ENCODE measurements around the gene NOD1. TPM values are rescaled to one million over a fixed set of nuclear protein-coding genes. Genes with fewer than 3 reads are reported as not detected.

Gene NOD1
- total RNA-seq = 6.8 and 12.2 TPM in 2 replicates

GRCh38 chr7:30478349-30479201, at the start of gene NOD1:
NOD1 (minus strand) TSS chr7:30478784; CDS start chr7:30456921, 21,863 bp downstream.

GRCh38 chr7:30504301-30505173, 26.0 kb upstream of the NOD1 start, which contains the start of gene GGCT:
GGCT (minus strand) TSS chr7:30504829; CDS start chr7:30504709, 120 bp downstream.

Other genes with a start within 250 kb of the NOD1 start
- 21.4 and 28.7 TPM in 2 replicates for gene ZNRF2, start 194.2 kb downstream of the NOD1 start, total RNA-seq
- gene GGCT, start 26.0 kb upstream of the NOD1 start, total RNA-seq = 10.4 and 12.3 TPM in 2 replicates
- gene GARS1, start 116.1 kb upstream of the NOD1 start, total RNA-seq = 275 and 344 TPM in 2 replicates
- gene CRHR2, start 203.7 kb upstream of the NOD1 start, total RNA-seq = not detected in 2 replicates

Data from hair follicle dermal papilla cell (primary cell).